Medulla oblongata (tissue), 1 donor: ENCODE data around the gene DPT.

ENCODE experiments used
- DNase-seq: peaks from one replicate; pipeline ENCODE4 v3.0.0-alpha.2; 2015; ENCODE audit errors: extremely low spot score

DPT gene

GRCh38 chr1:168700575-168701268 lies 28.3 kb downstream of the DPT start:
- DNase-seq: no peak

- DNase-seq: no peak
These were observed 30.6 kb downstream of the DPT start for GRCh38 chr1:168698453-168698852.

- no peak for DNase-seq
These were observed 31.5 kb downstream of the DPT start for GRCh38 chr1:168697356-168698126.

- no peak for DNase-seq
These were observed 32.8 kb downstream of the DPT start for GRCh38 chr1:168696125-168696760.

GRCh38 chr1:168693872-168694238 lies 35.2 kb downstream of the DPT start:
- no peak for DNase-seq

- DNase-seq: no peak
These were observed 35.7 kb downstream of the DPT start for GRCh38 chr1:168693197-168693871.

- DNase-seq: no peak
These were observed 36.5 kb downstream of the DPT start for GRCh38 chr1:168692472-168692871.

- DNase-seq: no peak
These were observed 37.5 kb downstream of the DPT start for GRCh38 chr1:168691541-168691940.

- no peak for DNase-seq
These were observed 39.0 kb downstream of the DPT start for GRCh38 chr1:168689726-168690602.

- DNase-seq: no peak
These were observed 39.7 kb downstream of the DPT start for GRCh38 chr1:168689327-168689657.

GRCh38 chr1:168688644-168689326 lies 40.2 kb downstream of the DPT start:
- peak; percentile 72 for DNase-seq

- DNase-seq: no peak
These were observed 41.2 kb downstream of the DPT start for GRCh38 chr1:168687816-168688215.

GRCh38 chr1:168686666-168687065 lies 42.3 kb downstream of the DPT start:
- DNase-seq: no peak

- no peak for DNase-seq
These were observed 45.1 kb downstream of the DPT start for GRCh38 chr1:168683871-168684270.

GRCh38 chr1:168676861-168677260 lies 52.1 kb downstream of the DPT start:
- peak; percentile 40 for DNase-seq

- peak; percentile 18 for DNase-seq
These were observed 52.8 kb downstream of the DPT start for GRCh38 chr1:168676029-168676812.

- peak; percentile 87 for DNase-seq
These were observed 54.9 kb downstream of the DPT start for GRCh38 chr1:168673974-168674683.

GRCh38 chr1:168672278-168672677 lies 56.7 kb downstream of the DPT start:
- DNase-seq: no peak

- no peak for DNase-seq
These were observed 57.2 kb downstream of the DPT start for GRCh38 chr1:168671782-168672181.
